NOMO-1 treated with DMSO at 0.1 percent for 48 hours (cell line): ENCODE results near the gene C19orf47.

Experiments
- DNase-seq: peaks from one replicate; lab custom pipeline; 2025; ENCODE audit not compliant: unreplicated experiment; lab: John Stamatoyannopoulos, UW

C19orf47 gene

GRCh38 chr19:40321076-40321475 lies 27.1 kb downstream of the C19orf47 start:
- DNase-seq, result no peak

GRCh38 chr19:40320558-40320935 lies 27.6 kb downstream of the C19orf47 start:
- DNase-seq, result no peak

GRCh38 chr19:40317338-40317737 lies 30.9 kb downstream of the C19orf47 start:
- no peak for DNase-seq

GRCh38 chr19:40315812-40316470 lies 32.3 kb downstream of the C19orf47 start:
- no peak for DNase-seq

- DNase-seq, result peak; percentile 57
These were observed 33.5 kb downstream of the C19orf47 start for GRCh38 chr19:40314656-40315055.

- no peak for DNase-seq
These were observed 34.8 kb downstream of the C19orf47 start for GRCh38 chr19:40313229-40313983.

- no peak for DNase-seq
These were observed 35.7 kb downstream of the C19orf47 start for GRCh38 chr19:40312533-40312932.

- no peak for DNase-seq
These were observed 38.5 kb downstream of the C19orf47 start for GRCh38 chr19:40309666-40310065.

- peak; percentile 83 for DNase-seq
These were observed 42.8 kb downstream of the C19orf47 start for GRCh38 chr19:40305403-40305802.

- no peak for DNase-seq
These were observed 43.9 kb downstream of the C19orf47 start for GRCh38 chr19:40304306-40304705.

- DNase-seq, result no peak
These were observed 44.4 kb downstream of the C19orf47 start for GRCh38 chr19:40303765-40304164.

- no peak for DNase-seq
These were observed 45.8 kb downstream of the C19orf47 start for GRCh38 chr19:40302224-40303011.

- DNase-seq, result no peak
These were observed 47.5 kb downstream of the C19orf47 start for GRCh38 chr19:40300668-40301067.

- no peak for DNase-seq
These were observed 50.2 kb downstream of the C19orf47 start for GRCh38 chr19:40298026-40298425.

GRCh38 chr19:40294560-40294959 lies 53.6 kb downstream of the C19orf47 start:
- DNase-seq, result no peak

GRCh38 chr19:40286971-40287421 lies 61.2 kb downstream of the C19orf47 start:
- DNase-seq, result no peak

GRCh38 chr19:40286235-40286970 lies 61.8 kb downstream of the C19orf47 start:
- DNase-seq, result no peak

- DNase-seq, result peak; percentile 100
These were observed 62.6 kb downstream of the C19orf47 start for GRCh38 chr19:40285353-40286234.

GRCh38 chr19:40284501-40285352 lies 63.5 kb downstream of the C19orf47 start, which contains the start of gene AKT2:
Gene AKT2, minus strand, starts transcription at chr19:40285345. Its CDS starts 20,078 bp downstream, at chr19:40265267.
- DNase-seq, result peak; percentile 77
